Right lobe of liver (tissue), 6 donors: ENCODE results near the gene OLIG1. TPM values are rescaled to one million over a fixed set of nuclear protein-coding genes. Genes with fewer than 3 reads are reported as not detected.

Experiments
- ATAC-seq, 4 donors: fragments of 200-7000 bp; cut with Tn5 transposase; one replicate each; pipeline ENCODE4 v1.9.1; 2020; ENCODE audit warnings: mild to moderate bottlenecking in 4 of 4, moderate library complexity in 4 of 4
- DNase-seq, 3 donors: peaks; one replicate each; pipeline ENCODE4 v3.0.0-alpha.2; 2020
- H3K27ac ChIP-seq, 3 donors: fragments of 200-600 bp; one replicate each; pipeline ENCODE4 v1.8.0; 2022
- H3K27me3 ChIP-seq, 2 donors: fragments of 200-600 bp; one replicate each; pipeline ENCODE4 v1.8.0; 2022
- H3K36me3 ChIP-seq, 4 donors: fragments of 200-600 bp; sonication (generic) in 1 of 4; one replicate each; pipeline versions ENCODE4 v1.5.1 to v1.8.0; 2017 to 2022; ENCODE audit warnings: control low read depth in 1 of 4
- H3K4me1 ChIP-seq, 4 donors: fragments of 200-600 bp; sonication (generic) in 1 of 4; one replicate each; pipeline versions ENCODE4 v1.5.1 to v1.8.0; 2017 to 2022; ENCODE audit warnings: control low read depth in 1 of 4
- H3K4me3 ChIP-seq, 3 donors: fragments of 200-600 bp; one replicate each; pipeline ENCODE4 v1.8.0; 2022
- H3K9me3 ChIP-seq, 4 donors: fragments of 200-600 bp; sonication (generic) in 1 of 4; one replicate each; pipeline versions ENCODE4 v1.5.1 to v1.8.0; 2017 to 2022; ENCODE audit warnings: control low read depth in 1 of 4
- POLR2A ChIP-seq: fragments of 450-650 bp; IDR thresholded peaks from one replicate; pipeline ENCODE4 v1.6.1; 2017; ENCODE audit warnings: antibody characterized with exemption, mild to moderate bottlenecking
- WGBS: methylation state at CpG from one replicate; pipeline ENCODE4 v1.1.6; 2018; ENCODE audit warnings: low coverage, low lambda C conversion rate; ENCODE audit not compliant: insufficient coverage; ENCODE audit errors: missing lambda C conversion rate; 5-methylcytosine and 5-hydroxymethylcytosine counted together
- intact Hi-C, 2 donors: fragments of 100-400 bp; cut with DNase I; formaldehyde crosslinking; loops; one replicate each; pipeline versions ENCODE4 v1.11.2 to v1.14.1; 2022
- total RNA-seq, 6 experiments: library from RNA; depleted of rRNA in 2 of 6; stranded (reverse); fragments of >200 nt in 2 of 6; fragmentation: NEBNext Ultra II Directional in 3 of 6; extraction: Animal tissue kit (Norgen Biotek cat#: 25700) in 3 of 6; gene quantifications; one replicate each; pipeline versions ENCODE4 v1.1.0 to v1.2.4, GENCODE V29; 2016 to 2023
- TF ChIP-seq, protein P1 (sequence below), 4 donors: fragments of 200-600 bp in 3 of 4; fragments of 450-650 bp in 1 of 4; IDR thresholded peaks; one replicate each; pipeline versions ENCODE4 v1.5.1 to v1.8.0; 2016 to 2022; ENCODE audit warnings: antibody characterized with exemption in 4 of 4, mild to moderate bottlenecking in 2 of 4
- donor health status: DM: no; HTN: yes; CAD: no.
- donor health status: DM: no; HTN: no; CAD: no.
- donor health status: DM: no; HTN: no; CAD: no.
- donor health status: DM: no; HTN: yes; CAD: no.
- donor health status: DM: no; HTN: yes; CAD: no.

Gene OLIG1
- total RNA-seq, 6 experiments from 2014 or later, result not detected

DNA sequence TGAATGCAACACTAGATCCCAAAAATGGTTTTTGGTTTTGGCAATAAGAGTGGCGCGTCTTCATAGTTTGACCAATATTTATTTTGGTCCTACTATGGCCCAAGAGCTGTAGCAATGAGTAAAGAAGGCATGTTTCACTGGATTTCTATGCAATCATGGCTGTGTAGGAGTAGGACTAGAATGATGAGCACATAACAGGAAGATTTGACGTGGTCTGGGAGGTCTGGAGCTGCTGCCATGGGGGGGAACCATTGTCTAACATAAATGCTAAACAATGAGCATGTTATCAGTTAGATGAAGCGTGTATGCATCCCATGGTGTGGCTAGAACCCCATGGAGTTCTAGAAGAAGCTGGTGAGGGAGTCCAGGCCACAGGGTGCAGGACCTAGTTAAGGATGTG lies 38.3 kb downstream of the OLIG1 start:
- intact Hi-C loops, result no loop called here
- DNase-seq, result no peak
- TF ChIP-seq, protein P1, sequence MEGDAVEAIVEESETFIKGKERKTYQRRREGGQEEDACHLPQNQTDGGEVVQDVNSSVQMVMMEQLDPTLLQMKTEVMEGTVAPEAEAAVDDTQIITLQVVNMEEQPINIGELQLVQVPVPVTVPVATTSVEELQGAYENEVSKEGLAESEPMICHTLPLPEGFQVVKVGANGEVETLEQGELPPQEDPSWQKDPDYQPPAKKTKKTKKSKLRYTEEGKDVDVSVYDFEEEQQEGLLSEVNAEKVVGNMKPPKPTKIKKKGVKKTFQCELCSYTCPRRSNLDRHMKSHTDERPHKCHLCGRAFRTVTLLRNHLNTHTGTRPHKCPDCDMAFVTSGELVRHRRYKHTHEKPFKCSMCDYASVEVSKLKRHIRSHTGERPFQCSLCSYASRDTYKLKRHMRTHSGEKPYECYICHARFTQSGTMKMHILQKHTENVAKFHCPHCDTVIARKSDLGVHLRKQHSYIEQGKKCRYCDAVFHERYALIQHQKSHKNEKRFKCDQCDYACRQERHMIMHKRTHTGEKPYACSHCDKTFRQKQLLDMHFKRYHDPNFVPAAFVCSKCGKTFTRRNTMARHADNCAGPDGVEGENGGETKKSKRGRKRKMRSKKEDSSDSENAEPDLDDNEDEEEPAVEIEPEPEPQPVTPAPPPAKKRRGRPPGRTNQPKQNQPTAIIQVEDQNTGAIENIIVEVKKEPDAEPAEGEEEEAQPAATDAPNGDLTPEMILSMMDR (IDR thresholded peaks at IDR 0.05), result no peak
- no peak for TF ChIP-seq POLR2A
- Histone ChIP-seq H3K27me3 (peaks cover 0 to 19% of the 10 kb centered on the region in 2 donors), H3K4me3 (no peak overlapping the region), H3K36me3 (no peaks in the 10 kb centered on the region), H3K27ac (no peak overlapping the region), H3K9me3 (no peaks in the 10 kb centered on the region), H3K4me1 (no peaks in the 10 kb centered on the region)
- WGBS, result 55% methylated on average over 4 of the region's 4 CpGs
- no peak for ATAC-seq

DNA sequence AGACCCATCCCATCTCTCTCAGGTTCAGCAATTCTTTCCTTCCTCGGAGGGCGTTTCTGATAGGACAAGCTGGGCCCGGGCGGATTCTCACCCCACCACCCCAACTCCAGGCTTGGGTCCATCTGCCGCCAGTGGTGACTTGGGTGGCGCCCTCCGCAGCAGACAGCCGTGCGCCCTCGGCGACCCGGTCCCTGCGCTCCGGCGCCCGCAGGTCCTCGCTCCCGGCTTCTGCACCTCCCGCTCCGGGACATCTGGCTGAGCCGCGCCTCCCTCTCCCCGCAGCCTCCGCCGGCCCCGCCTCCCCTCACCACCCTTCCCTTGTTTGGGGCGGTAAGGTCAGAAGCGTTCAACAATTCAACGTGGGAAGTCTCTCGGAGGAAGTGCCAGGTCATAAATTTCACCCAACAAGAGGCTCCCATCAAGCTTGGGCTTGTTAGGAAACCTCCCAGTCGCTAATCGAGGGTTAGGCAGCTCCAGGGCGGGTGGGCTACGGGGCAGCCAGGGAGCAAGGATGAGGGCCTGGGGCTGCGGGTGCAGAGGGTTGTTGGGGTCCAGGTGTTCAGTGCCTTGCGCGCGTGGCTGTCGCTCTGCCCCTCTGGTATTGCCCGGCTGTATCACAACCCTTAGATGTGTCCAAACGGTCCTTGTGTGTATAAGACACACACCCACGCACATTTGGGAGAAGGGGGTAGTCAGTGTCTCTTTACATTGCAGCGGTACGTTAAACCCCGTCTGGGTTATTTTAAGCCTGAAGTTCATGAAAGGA lies 39.8 kb downstream of the OLIG1 start:
- no peak overlapping the region for H3K4me3 ChIP-seq
- TF ChIP-seq, protein P1 (IDR thresholded peaks at IDR 0.05), result no peak
- no peak for TF ChIP-seq POLR2A
- ATAC-seq (no peak), DNase-seq (no peak)
- no peaks in the 10 kb centered on the region for H3K9me3 ChIP-seq
- H3K27me3 ChIP-seq, result peaks cover 0 to 19% of the 10 kb centered on the region in 2 donors
- intact Hi-C loops, result no loop called here
- WGBS, result 20% methylated on average over 9 of the region's 45 CpGs
- no peak overlapping the region for H3K27ac ChIP-seq
- no peaks in the 10 kb centered on the region for H3K4me1 ChIP-seq
- H3K36me3 ChIP-seq, result no peaks in the 10 kb centered on the region

DNA sequence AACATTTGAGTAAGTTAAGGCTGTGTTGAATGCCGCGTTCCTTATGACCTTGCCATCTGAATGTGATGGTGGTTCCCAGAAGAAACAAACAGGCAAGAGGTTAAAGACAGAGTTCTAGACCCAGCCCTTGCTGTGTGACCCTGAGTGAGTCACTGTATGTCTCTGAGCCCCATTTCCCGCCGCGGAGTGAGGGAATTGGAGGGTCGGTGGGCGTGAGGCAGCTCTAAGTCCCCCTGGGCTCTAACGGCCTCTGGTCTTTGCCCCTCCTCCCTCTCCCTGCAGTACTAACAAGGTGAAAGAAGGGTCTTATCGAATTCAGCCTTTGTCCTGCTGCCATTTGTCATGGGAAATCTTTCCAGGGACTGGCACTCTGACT lies 40.4 kb downstream of the OLIG1 start:
- intact Hi-C loops, result no loop called here
- H3K27ac ChIP-seq, result no peak overlapping the region
- H3K27me3 ChIP-seq, result peaks cover 0 to 19% of the 10 kb centered on the region in 2 donors
- ATAC-seq, result no peak
- 47% methylated on average over 4 of the region's 9 CpGs for WGBS
- no peak overlapping the region for H3K4me3 ChIP-seq
- no peaks in the 10 kb centered on the region for H3K9me3 ChIP-seq
- H3K4me1 ChIP-seq, result no peaks in the 10 kb centered on the region
- no peak for DNase-seq
- H3K36me3 ChIP-seq, result no peaks in the 10 kb centered on the region
- TF ChIP-seq POLR2A, result no peak
- TF ChIP-seq, protein P1 (IDR thresholded peaks at IDR 0.05), result no peak

DNA sequence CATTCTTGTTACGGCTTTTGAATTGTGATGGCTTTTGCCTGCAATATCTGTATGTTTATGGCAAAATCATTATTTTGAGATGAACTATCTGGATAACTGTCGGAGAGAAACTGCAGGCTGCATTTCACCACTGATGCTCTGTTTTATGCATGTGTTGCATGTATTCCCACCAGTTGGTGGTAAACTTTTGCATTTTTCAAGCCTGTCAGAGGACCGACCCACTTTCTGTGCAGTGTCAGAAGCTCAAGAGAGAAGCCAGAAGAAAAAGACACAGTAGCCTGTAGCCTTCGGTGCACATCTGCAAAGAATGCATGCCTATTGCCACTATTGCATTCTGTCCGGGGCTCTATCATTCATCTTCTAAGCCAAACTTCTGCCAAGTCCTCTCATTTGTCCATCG lies 41.6 kb downstream of the OLIG1 start:
- 59% methylated on average over 6 of the region's 6 CpGs for WGBS
- no peaks in the 10 kb centered on the region for H3K9me3 ChIP-seq
- ATAC-seq (no peak), DNase-seq (no peak)
- H3K4me3 ChIP-seq, result no peak overlapping the region
- peaks cover 0 to 19% of the 10 kb centered on the region in 2 donors for H3K27me3 ChIP-seq
- TF ChIP-seq, protein P1 (IDR thresholded peaks at IDR 0.05), result no peak
- no peak for TF ChIP-seq POLR2A
- no peak overlapping the region for H3K27ac ChIP-seq
- intact Hi-C loops, result no loop called here
- no peaks in the 10 kb centered on the region for H3K36me3 ChIP-seq
- H3K4me1 ChIP-seq, result no peaks in the 10 kb centered on the region
